ENCODE measurements around the gene TEPSIN.

Gene TEPSIN

DNA sequence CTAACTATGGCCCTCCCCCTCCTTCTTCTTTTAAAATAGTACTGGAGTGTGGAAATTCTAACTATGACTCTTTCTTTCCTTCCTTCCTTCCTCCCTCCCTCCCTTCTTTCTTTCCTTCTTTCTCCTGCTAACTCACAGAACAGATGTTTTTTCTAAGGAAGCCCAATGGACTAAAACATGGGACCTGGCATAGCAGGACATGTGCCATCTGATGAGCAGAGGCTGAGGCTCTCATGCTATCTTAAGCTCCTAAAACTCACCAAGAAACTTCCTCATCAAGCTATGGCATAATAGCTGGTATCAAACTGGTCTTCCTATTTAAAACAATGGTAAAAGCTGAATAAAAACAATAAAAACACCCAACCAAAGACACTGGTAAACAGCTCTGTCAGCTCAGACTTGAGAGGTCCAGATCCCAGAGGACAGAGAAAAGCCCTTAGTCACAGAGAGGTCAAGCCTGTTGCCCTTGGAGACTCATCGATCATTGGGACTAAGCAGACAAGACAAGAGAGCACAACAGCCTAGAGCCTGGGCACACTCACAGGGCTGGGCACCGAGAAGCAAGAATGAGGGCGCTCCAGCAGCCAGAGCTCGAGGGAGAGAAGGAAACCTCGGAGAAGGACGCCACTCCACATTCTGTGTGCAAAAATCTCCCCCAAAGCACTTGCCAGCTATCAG is 28.7 kb upstream of the TEPSIN start:
- no peak for DNase-seq

GRCh38 chr17:81265576-81265975 is 26.7 kb upstream of the TEPSIN start:
- DNase-seq, result no peak

DNA sequence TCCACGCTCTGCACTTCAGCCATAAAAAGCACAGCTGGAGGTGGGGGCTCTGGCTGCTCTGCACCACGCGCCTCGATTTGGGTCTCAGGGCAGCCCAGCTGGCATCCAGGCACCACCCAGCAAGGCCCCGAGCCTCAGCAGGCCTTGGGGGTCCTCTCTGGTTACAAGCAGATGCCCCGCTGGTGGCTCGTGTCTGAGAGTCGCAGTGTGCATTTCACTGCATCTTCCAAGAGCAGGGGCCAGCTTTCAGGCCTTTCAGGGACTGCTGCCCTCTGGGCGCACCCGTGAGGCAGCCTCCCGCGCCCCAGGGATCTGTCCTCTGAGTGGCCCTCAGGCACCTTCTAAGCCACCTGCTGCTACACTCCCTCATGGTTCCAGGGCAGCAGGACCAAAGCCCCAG is 25.8 kb upstream of the TEPSIN start:
- DNase-seq, result no peak

- DNase-seq, result no peak
These were observed 24.7 kb upstream of the TEPSIN start for GRCh38 chr17:81263371-81264181.

GRCh38 chr17:81261582-81262336 is 22.9 kb upstream of the TEPSIN start:
- DNase-seq, result no peak

DNA sequence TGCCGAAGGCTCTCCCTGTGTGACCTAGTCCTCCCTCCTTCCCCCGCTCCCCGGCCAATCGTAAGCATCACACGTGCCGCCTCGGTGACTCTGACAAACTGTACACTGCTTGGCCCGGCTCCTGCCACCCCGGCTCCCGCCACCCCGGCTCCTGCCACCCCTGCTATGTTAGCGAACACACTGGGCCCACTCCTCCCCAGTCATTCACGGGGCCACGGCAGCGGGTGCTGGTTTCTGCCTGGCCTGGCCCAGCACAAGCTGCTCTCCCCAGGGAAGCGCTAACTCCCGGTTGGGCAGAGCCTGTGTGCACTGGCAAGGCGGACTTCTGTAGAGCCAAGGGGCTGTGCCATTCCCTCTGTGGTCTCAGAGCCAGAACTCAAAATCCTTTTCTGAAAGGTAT is 22.2 kb upstream of the TEPSIN start:
- no peak for DNase-seq

DNA sequence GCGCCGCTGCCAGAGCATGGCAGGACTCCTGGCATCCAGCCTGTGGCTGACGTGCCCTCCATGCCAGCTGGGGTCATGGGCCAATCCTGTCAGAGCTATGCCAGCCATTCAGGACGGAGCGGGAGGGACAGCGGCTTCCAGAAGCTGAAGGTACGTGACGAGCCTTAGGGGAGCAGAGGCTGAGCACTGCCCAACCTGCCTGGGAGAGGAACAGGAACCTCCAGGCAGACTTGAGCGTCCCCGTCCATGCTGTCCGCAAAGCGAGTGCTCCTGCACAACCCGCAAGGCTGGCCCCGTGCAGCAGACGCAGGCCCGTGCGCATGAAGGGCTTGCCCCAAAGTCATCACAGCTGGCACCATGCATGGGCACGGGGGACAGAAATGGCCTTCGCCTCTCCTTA is 21.8 kb upstream of the TEPSIN start:
- DNase-seq, result no peak

DNA sequence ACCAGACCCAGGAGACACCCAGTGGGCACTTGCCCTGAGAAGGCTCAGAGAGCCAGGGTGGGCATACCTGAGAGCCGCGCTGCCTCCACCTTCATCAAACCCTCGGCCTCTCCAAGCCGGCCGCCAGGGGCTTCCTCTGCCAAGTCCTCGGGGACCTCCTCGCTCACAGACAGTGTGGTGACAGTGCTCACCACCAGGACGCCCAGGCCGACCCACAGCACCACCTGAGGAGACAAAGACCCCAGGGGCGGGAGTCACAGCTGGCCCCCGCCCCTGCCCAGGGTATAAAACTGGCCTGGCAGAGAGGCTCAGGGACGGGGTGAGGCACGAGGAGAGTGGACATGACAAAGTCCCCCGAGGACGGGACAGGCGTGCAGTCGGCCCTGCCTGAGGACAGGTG is 21.3 kb upstream of the TEPSIN start:
- no peak for DNase-seq

DNA sequence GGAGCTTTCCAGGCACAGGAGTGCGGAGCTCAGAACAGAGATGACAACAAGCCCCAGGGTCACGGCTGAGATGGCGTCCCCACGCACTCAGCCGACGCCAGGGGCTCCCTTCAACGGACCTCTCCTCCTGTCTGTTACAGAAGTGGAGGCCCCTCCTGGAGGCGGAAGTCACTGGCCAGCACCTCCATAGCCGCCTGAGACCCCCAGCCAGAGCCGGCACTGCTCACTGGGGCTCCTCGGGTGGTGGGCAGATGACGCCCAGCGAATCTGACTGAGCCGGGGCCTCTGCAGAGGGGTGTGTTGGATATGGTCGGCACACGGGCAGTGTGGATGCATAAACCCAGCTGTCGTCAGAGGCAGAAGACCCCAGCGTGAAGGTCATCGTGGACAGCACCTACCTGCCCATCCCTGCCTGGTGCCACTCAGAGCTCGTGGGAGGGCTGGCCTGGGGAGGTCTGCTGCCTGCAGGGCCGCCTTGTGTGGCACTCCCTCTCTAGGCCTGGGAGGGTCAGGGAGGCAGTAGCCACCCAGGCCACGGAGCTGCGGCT is 20.3 kb upstream of the TEPSIN start:
- DNase-seq, result no peak

DNA sequence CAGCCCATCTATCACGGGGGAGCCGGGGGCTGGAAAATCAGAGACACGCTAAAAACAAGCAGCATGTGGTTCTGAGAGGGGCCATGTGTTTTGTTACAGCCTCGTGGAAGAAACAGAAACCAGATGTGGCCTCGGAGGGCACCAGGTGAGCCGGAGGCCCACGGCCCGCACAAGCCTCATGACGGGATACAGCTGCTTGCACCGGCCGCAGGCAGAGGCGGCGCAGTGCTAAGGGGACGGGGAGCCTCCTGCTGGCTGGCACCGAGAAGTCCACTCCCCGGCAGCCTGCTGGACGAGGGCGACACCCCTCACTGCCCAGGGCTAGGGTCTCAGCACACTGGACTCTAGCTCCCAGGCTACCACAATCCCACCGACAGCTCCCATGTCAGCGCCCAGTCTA is 19.4 kb upstream of the TEPSIN start:
- DNase-seq, result no peak

GRCh38 chr17:81257533-81257932 is 18.7 kb upstream of the TEPSIN start:
- DNase-seq, result no peak

GRCh38 chr17:81256616-81257015 is 17.8 kb upstream of the TEPSIN start:
- no peak for DNase-seq

DNA sequence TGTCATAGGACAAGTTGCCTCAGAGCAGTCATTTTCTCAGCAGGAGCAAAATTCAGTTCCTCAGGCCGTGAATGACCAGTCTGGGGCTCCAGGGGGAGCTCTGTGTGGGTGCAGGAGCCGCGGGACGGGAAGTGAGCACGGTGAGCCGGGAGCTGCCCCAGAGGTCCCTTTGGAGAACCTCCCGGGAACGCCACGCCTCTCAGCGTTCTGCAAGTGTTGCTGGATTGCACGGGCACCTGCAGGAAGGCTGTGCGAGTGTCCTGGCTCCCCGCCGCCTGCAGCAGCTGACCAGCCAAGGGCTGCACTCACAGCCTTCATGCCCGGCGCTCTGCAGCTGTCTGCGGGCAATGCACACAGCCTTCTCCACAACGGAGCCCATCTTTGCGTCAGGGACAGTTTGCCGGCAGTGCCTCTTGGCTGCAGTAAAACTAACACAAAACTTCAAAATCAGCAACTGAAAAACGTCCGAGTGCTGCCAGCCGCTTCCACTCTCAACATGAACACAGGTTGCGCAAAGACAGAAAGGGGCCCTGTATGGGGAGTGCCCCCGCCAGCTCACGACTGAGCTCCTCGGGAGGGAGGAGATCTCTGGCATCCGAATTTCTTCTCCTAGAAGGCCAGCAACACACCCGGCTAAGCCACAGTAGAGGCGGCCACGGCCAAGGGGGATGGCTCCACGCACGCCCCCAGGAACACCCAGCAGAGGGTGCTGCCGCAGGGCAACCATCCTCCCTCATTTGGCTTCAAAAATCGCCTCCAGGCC is 16.3 kb upstream of the TEPSIN start:
- peak; percentile 90 to 95 for DNase-seq

DNA sequence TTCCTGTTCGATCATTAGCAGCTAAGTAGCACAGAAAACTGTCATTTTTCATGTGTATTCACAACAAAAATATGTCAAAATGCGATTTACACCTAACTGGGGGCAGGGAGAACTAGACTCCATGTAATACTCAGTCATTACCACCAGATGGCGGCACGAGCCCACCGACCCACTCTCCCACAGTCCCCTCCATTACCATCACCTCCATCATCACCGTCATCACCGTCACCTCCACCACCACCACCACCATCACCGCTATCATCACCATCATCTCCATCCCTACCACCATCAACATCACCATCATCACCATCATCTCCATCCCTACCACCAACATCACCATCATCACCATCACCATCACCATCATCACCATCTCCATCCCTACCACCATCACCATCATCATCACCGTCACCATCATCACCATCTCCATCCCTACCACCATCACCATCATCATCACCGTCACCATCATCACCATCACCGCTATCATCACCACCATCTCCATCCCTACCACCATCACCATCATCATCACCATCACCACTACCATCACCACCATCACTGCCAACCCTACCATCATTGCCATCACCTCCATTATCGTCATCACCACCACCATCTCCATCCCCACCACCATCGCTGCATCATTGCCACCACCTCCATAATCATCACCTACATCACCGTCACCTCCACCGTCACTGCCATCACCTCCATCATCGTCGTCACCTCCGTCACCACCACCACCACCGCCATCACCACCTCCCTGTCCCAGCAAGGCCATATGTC is 14.7 kb upstream of the TEPSIN start:
- DNase-seq, result peak; percentile 22 to 62

- no peak for DNase-seq
These were observed 14.1 kb upstream of the TEPSIN start for GRCh38 chr17:81252987-81253329.

DNA sequence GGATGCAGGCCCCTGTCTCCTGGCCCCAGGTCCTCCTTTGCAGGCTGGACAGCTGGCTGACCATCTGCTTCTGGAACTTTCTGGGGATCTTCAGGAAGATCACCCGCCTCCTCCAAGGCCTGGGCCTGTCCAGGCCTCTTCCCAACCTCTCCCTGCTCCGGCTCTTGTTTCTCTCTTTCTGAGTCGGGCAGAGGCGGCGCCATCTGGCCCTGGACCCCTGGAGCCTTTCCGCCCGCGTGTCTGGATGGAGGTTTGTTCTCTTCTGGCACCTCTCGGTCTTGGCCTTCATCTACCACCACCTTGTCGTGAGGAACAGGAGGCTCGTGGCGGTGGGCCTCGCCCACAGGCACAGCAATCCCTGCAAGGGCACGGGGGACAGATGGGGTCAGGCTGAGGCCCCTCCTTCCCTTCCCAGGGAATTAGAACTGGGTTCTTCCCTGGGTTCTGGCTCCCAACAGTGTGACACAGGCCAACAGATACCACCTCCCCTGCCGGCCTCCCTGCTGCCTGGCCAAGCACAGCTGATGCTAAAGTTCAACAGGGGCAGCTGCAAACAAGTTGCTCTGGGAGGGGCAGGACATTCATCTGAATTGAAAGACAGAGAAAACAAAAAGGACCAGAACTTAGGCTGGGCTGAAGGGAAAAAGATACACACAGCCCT is 13.6 kb upstream of the TEPSIN start:
- DNase-seq, result peak; percentile 39 to 66

DNA sequence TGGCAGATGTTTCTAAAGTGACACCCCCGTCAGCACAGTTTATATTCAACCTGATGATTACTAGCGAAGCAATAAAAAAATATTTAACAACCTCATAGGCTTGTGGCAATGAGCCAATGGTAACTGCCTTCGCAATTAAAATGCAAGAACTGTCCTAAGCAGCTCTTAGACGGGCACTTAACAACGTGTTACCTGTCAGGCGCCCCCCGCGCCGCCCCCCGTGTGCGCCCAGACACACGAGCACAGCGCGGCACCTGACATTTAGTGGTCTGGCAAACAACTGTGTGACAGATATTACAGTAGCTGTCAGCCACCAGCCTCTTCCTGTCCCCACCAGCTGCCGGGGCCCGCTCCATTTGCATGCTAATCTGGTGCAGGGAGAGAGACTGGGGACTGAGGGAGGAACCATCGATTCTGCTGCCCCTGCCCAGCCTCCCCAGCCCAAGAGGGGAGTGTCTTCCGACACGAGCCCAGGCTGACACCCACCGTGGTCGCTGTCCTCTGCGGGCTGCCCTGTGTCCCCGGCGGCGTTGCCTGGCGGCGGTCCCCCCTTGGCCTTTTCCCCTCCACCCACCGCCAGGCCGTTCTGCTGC is 12.9 kb upstream of the TEPSIN start:
- peak; percentile 95 to 99 for DNase-seq

DNA sequence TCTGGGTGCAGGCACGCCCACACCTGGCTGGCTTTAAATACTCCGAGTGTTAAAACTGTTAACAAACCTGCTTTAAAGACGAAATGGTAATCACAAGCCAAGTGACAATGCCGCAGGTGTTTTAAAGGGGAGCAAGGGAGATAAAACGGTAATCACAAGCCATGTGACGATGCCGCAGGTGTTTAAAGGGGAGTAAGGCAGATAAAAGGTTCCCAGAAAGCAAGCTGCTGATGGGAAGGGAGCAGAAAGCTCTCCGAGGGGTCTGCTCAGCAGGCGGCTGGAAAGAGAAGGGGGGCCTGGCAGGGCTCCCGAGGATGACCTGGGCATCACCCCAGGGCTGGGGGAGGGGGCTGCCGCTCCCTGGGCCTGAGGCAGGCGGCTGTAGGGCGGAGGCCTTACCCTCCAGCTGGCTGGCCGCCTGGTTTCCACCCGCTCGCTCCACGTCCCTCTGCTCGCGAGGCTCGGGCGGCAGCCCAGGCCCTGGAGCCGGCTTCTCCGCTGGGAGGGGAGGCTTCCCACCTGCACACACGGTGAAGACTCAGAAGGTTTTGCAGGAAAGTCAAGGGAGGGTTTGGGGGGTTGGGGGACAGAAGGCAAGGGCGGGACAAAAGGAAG is 12.3 kb upstream of the TEPSIN start:
- peak; percentile 93 to 98 for DNase-seq

GRCh38 chr17:81250286-81251093 is 11.6 kb upstream of the TEPSIN start:
- peak; percentile 64 to 87 for DNase-seq
